Hepatocyte (in vitro differentiated cells): ENCODE data around the gene ELMO3.

Experiments
- EZH2phosphoT487 ChIP-seq: fragments of 200-600 bp; sonication (generic); IDR thresholded peaks from one replicate; pipeline ENCODE4 v1.6.1; 2018; ENCODE audit warnings: antibody characterized with exemption, mild to moderate bottlenecking, low read depth, moderate library complexity; ENCODE audit not compliant: unreplicated experiment, severe bottlenecking
- TF ChIP-seq, protein P1 (sequence below): fragments of 200-600 bp; sonication (generic); IDR thresholded peaks from 2 replicates; pipeline ENCODE4 v1.5.1; 2016; ENCODE audit warnings: antibody characterized with exemption, mild to moderate bottlenecking; ENCODE audit not compliant: poor library complexity

DNA sequence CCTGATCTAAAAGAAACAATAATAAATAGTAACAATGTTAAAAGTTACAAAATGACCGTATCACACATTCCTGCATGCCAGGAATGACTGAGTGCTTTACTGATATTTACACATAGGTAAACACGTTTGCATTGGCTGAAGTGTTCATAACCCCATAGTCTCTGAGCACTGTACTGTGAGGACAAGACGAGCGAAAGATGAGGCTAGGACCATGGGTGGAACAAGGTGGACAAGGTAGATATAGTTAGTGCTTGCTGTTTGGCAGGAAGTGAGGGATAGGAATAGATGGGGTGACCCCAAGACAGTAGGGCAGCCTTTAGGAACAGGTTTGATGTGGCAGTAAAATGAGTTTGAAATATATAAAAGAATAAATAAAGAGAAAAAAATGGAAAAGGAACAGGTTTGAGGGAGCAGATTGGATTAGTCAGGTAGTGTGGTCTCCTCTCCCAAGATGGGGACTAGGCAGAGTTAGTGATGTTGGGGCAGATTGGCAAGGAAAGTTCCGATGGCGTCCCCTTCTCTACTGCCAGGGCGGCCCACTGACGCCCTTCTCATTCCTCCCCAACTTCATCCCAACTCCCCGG, 7.4 kb upstream of the ELMO3 start:
- TF ChIP-seq, protein P1, sequence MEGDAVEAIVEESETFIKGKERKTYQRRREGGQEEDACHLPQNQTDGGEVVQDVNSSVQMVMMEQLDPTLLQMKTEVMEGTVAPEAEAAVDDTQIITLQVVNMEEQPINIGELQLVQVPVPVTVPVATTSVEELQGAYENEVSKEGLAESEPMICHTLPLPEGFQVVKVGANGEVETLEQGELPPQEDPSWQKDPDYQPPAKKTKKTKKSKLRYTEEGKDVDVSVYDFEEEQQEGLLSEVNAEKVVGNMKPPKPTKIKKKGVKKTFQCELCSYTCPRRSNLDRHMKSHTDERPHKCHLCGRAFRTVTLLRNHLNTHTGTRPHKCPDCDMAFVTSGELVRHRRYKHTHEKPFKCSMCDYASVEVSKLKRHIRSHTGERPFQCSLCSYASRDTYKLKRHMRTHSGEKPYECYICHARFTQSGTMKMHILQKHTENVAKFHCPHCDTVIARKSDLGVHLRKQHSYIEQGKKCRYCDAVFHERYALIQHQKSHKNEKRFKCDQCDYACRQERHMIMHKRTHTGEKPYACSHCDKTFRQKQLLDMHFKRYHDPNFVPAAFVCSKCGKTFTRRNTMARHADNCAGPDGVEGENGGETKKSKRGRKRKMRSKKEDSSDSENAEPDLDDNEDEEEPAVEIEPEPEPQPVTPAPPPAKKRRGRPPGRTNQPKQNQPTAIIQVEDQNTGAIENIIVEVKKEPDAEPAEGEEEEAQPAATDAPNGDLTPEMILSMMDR: no peak
- TF ChIP-seq EZH2phosphoT487: no peak
